HG03196 (cell line): ENCODE measurements around the gene FAM184B.

Source experiments
- ATAC-seq: cut with Tn5 transposase; IDR thresholded peaks from one replicate; pipeline ENCODE4 v1.9.1; 2021; ENCODE audit not compliant: unreplicated experiment

Gene FAM184B

DNA sequence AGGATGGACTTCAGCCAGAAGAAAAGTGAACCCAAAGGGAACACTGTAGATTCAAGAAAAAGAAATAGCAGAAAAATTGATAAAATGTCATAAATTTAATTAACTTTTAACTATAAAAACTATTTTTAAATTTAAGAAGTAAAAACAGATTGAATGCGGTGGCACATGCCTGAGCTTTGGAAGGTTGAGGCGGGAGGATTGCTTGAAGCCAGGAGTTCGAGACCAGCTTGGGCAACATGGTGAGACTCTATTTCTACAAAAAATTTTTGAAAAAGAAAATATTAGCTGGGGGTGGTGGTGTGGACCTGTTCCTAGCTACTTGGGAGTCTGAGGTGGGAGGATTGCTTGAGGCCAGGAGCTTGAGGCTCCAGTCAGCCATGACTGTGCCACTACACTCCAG, 3.0 kb downstream of the FAM184B start:
- no peak for ATAC-seq

DNA sequence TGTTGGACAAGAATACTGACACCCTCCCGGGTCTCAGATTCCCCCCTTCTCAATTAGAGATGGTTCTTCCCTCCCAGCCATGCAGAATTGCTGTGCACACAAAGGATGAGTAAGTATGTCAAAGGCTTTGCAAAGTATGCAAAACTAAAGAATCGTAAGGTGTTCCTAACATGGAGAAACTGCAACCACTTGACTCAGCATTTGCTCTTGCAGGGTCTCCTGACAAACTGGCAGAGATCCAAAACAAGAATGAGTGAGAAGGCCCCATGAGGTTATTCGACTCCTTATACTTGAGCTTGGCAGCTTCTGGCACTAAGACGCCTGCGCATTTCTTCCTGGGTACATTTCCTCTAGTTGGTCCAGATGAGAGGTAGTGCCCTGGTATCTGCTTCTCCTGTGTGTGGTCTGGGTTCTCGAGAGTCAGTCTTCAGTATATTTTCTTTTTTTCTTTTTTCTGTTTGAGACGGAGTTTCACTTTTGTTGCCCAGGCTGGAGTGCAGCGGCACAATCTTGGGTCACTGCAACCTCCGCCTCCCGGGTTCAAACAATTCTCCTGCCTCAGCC, 8.2 kb downstream of the FAM184B start:
- ATAC-seq, result no peak

GRCh38 chr4:17771284-17771908, 10.0 kb downstream of the FAM184B start:
- ATAC-seq, result no peak

DNA sequence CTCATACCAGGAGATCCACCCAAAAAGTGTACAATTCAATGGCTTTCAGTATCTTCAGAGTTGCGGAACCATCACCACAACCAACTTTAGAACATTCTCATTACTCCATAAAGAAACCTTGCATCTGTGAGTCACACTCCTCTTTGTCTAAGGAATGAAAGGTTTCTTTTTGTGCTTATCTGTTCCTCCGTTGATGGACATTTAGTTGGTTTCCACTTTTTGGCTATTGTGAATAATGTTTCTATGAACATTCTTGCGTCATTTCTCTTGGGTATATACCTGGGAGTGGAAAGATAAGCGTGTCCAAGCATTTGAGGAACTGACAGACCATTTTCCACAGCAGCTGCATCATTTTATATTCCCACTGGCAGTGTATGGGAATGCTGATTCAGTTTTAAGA, 10.6 kb downstream of the FAM184B start:
- ATAC-seq, result no peak

GRCh38 chr4:17769406-17770174, 11.8 kb downstream of the FAM184B start:
- no peak for ATAC-seq

GRCh38 chr4:17766826-17767458, 14.5 kb downstream of the FAM184B start:
- no peak for ATAC-seq

DNA sequence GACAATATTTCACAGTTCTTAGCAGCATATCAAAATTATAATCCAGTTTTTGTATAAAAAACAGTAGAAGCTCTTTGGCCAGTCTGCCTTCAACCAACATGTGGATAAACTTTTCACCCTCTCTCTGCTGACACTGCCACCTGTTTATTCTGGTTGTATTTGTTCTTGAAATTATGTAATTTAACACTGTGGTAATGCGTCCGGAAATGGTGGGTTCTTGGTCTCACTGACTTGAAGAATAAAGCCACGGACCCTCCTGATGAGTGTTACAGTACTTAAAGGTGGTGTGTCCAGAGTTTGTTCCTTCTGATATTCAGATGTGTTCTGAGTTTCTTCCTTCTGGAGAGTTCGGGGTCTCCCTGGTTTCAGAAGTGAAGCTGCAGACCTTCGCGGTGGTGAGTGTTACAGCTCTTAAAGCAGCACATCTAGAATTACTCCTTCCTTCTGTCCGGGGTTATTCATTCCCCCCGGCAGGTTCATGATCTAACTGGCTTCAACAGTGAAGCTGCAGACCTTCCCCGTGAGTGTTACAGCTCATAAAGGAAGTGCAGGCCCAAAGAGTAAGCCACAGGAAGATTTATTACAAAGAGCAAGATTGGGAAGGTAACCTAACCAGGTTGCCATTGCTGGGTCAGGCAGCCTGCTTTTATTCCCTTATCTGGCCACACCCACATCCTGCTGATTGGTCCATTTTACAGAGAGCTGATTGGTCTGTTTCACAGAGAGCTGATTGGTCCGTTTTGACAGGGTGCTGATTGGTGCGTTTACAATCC, 15.7 kb downstream of the FAM184B start:
- ATAC-seq, result no peak

- ATAC-seq, result no peak
Observed at GRCh38 chr4:17763931-17764330, 17.5 kb downstream of the FAM184B start.

- no peak for ATAC-seq
Observed at GRCh38 chr4:17763416-17763815, 18.0 kb downstream of the FAM184B start.

DNA sequence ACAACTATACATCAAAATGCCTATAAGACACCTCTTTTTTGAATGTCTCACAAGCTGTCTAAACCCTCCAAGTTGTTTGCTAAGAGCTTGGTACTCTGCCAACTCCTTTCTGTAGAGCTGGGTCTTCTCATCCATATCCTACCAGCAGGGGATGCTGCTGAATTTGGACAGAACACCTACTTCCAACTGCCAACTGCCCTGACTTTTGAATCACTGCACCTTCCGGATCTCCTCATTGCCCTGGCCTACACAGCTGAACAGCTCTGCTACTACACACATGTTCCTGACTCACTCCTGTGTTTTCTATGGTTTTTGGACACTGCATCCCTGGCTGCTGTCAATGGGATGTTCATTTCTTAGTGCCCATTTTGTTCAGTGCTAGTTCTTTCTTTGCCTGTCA, 18.7 kb downstream of the FAM184B start:
- no peak for ATAC-seq

DNA sequence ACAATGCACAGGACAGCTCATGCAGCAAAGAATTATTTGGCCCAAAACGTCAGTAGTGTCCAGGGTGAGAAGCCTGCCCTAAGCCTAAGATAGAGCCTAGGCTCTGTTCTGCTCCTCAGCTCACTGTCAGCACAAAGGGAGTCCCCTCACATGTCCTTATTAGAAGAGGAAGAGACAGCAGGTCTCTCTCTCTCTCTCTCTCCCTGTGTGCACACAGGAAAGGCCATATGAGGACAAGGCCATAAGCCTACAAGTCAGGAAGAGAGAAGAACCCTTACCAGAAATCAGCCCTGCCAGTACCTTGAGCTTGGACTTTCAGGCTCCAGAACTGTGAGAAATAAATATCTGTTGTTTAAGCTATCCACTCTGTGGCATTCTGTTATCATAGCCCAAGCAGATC, 20.4 kb downstream of the FAM184B start:
- ATAC-seq, result no peak

DNA sequence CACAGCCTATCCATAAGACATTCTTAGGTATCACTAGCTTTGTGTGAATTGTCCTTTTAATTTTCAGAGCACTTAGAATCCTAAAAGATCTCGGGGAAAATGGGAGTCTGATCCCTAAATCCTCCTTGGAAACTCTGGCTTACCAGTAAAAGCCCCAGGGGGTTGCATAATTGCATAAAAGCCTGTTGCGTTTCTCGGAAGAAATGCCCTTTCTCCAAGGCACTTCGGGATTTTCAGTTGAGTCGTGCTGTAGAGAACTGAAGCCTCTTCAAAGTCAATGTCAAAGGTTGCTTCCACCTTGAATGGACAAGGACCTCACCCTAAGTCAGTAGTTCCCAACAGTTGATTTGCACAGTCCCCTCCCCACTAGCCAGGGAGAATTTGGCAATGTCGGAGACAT, 20.8 kb downstream of the FAM184B start:
- no peak for ATAC-seq

- no peak for ATAC-seq
Observed at GRCh38 chr4:17758485-17758884, 22.9 kb downstream of the FAM184B start.

DNA sequence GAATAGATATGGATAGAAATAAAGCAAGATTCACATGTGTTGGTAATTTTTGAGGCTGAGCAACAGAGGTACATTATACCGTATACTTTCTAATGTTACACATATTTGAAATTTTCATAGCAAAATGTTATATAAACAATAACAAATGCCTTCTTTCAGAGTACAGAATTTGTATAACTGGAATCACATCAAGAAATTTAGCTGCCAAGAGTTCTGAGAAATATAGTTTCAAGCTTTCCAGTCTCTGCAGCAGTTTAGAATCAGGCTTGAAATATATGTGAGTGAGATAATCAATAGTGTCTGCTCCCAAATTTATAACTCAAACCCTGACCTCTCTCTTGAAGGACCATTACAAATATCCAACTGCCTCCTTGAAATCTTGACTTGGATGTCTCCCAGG, 23.8 kb downstream of the FAM184B start:
- no peak for ATAC-seq

DNA sequence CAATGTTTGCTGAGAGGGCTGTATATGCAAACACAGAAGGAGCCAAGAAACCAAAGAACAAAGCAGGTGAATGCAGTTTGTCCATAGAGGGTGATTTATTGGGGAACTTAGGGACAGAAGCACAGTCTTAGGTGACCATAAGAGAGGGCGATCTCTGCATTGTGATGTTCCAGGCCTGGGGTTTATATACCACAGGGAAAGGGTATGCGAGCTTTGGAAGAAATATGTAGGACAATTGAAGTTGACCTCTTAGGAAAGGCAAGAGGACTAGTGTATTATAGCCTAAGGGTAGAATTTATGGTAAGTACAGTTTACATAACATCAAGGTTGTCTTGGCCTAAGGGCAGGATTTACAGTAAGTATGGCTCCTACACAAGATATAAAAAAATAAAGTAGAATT, 27.8 kb downstream of the FAM184B start:
- no peak for ATAC-seq

- no peak for ATAC-seq
Observed at GRCh38 chr4:17740702-17741101, 40.7 kb downstream of the FAM184B start.

GRCh38 chr4:17736484-17736883, 44.9 kb downstream of the FAM184B start:
- no peak for ATAC-seq

GRCh38 chr4:17726911-17727310, 54.5 kb downstream of the FAM184B start:
- ATAC-seq, result no peak

DNA sequence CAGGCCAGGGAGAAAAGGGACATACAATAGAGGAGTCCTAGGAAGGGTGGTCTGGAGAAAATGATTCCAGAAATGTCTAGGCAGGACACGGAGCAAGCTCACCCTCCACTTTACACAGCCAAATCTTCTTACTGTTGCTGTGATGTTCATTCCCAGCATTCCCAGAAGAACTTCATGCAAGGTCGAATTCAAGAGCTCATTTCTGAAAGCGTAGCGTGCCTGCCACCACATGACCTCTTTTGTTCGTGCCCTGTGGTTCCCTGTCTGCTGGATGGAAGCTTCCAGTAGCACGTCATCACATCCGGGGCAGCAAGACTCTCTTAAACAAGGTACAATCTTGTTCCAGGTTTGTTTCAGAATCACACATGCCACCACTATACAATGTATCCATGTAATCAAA, 57.8 kb downstream of the FAM184B start:
- ATAC-seq, result no peak

DNA sequence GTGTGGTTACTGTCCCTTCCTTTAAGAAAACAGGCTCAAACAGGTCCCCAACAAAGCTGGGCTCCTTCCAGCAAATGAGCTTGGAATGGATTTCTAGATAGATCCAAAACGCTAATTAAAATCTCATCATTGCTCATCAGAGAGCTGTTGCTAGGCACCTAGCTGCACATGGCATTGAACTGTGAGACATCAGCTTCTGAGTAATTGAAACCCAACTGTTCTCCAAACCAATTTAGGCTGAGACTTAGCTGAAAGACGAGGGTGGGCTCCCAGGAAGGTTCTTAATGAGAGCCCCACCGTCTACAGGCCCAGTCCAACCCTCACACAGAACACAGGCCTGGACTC, 59.1 kb downstream of the FAM184B start:
- no peak for ATAC-seq
